ENCODE measurements around the gene FAM222A.

Gene FAM222A

DNA sequence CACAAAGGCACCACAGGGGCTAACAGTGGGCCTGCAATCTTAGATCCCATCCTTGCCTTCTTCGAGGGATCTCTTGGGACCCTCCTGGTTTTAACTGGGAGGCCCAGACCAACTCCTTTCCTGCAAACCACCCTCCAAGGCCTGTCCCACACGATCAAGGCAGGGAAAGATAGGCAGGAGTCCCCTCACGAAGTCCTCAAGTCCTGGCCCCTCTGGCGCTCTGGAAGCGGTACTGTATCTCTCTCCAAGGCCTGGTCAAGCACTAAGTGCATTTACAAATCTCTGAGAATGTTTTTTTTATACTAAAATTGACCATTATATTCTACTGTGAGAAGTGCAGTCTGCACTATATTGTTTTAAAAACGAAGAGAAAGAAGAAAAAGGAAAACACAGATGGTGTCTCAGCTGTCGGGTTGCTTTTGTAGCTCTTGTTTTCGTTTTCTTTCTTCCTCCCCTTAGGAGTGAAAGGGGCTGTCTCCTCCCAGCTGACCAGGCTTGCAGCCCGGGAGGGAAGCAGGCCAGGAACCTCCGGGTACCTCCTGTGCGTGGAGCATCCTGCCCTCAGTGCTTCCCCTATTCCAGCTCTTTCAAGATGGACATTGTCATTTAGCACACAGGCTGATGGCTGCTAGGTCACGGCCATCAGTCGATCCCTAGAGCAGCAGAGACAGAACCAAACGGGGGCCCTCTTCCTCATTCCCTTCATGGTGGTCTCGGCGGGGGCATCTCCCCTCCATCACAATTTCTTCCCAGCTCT lies 56.7 kb downstream of the FAM222A start:
- Histone ChIP-seq H3K36me3 (peaks cover 93% of the 10 kb centered on the region), H3K27me3 (no peaks in the 10 kb centered on the region), H3K9me3 (no peaks in the 10 kb centered on the region), H3K4me3 (ENCODE audit: low read depth, low read length) (no peak overlapping the region), H3K4me1 (peaks cover 53% of the 10 kb centered on the region)
- TF ChIP-seq, protein P1, sequence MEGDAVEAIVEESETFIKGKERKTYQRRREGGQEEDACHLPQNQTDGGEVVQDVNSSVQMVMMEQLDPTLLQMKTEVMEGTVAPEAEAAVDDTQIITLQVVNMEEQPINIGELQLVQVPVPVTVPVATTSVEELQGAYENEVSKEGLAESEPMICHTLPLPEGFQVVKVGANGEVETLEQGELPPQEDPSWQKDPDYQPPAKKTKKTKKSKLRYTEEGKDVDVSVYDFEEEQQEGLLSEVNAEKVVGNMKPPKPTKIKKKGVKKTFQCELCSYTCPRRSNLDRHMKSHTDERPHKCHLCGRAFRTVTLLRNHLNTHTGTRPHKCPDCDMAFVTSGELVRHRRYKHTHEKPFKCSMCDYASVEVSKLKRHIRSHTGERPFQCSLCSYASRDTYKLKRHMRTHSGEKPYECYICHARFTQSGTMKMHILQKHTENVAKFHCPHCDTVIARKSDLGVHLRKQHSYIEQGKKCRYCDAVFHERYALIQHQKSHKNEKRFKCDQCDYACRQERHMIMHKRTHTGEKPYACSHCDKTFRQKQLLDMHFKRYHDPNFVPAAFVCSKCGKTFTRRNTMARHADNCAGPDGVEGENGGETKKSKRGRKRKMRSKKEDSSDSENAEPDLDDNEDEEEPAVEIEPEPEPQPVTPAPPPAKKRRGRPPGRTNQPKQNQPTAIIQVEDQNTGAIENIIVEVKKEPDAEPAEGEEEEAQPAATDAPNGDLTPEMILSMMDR (IDR thresholded peaks at IDR 0.05; ENCODE audit: low read depth, low read length): no peak
- no peak for DNase-seq

DNA sequence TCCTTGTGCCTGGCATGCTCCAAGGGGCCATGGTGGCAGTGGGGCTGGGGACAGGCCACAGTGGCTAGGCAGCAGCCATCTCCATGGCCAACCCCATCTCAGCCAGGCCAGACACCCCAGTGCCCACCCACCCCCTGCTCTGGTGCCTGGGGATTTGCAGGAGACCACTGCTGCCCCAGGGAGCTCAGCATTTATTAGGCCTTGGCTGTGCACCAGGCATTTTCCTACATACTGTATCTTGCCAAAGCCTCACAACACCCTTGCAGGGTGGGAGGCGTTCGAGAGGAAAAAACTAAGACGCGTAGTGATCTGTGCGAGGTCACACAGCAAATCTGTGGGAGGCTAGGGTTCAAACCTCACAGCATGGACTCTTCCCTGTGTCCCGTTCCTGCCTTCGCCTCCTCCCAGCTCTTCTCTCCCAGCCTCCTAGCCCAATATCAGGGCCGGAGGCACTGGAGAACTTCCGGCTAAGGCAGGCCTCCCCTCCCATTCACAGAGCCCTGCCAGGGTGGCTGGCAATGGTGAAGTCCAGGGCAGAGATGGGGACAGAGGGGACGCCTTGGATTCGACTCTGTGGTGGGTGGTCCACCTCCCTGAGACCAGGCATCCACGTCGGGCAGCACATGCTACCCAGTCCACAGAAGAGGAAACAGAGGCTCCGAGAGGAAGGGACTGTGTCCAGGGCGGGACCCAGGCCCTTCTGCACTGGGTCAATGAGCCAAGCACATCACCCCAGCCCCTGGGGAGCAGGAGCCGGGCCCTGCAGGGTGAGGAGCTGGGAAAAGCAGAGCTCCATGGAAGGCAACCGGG lies 57.4 kb downstream of the FAM222A start:
- peaks cover 85% of the 10 kb centered on the region for H3K36me3 ChIP-seq
- TF ChIP-seq, protein P1 (IDR thresholded peaks at IDR 0.05; ENCODE audit: low read depth, low read length): no peak
- no peaks in the 10 kb centered on the region for H3K9me3 ChIP-seq
- H3K4me3 ChIP-seq (ENCODE audit: low read depth, low read length): no peak overlapping the region
- peaks cover 52% of the 10 kb centered on the region for H3K4me1 ChIP-seq
- no peak for DNase-seq
- H3K27me3 ChIP-seq: no peaks in the 10 kb centered on the region

GRCh38 chr12:109771746-109772621 lies 58.4 kb downstream of the FAM222A start:
- Histone ChIP-seq H3K4me3 (ENCODE audit: low read depth, low read length) (no peak overlapping the region), H3K27me3 (no peaks in the 10 kb centered on the region), H3K36me3 (peaks cover 78% of the 10 kb centered on the region), H3K9me3 (no peaks in the 10 kb centered on the region), H3K4me1 (peaks cover 58% of the 10 kb centered on the region)
- DNase-seq: no peak
- TF ChIP-seq, protein P1 (IDR thresholded peaks at IDR 0.05; ENCODE audit: low read depth, low read length): no peak

GRCh38 chr12:109772622-109773321 lies 59.1 kb downstream of the FAM222A start:
- H3K4me3 ChIP-seq (ENCODE audit: low read depth, low read length): no peak overlapping the region
- DNase-seq: no peak
- H3K9me3 ChIP-seq: no peaks in the 10 kb centered on the region
- H3K27me3 ChIP-seq: no peaks in the 10 kb centered on the region
- peaks cover 70% of the 10 kb centered on the region for H3K36me3 ChIP-seq
- TF ChIP-seq, protein P1 (IDR thresholded peaks at IDR 0.05; ENCODE audit: low read depth, low read length): no peak
- H3K4me1 ChIP-seq: peaks cover 62% of the 10 kb centered on the region

GRCh38 chr12:109773384-109774011 lies 59.9 kb downstream of the FAM222A start:
- Histone ChIP-seq H3K27me3 (no peaks in the 10 kb centered on the region), H3K36me3 (peaks cover 63% of the 10 kb centered on the region), H3K4me3 (ENCODE audit: low read depth, low read length) (no peak overlapping the region), H3K9me3 (no peaks in the 10 kb centered on the region), H3K4me1 (peaks cover 56% of the 10 kb centered on the region)
- no peak for DNase-seq
- TF ChIP-seq, protein P1 (IDR thresholded peaks at IDR 0.05; ENCODE audit: low read depth, low read length): no peak
